GM19239 (cell line): Measurements from ENCODE around the gene C1orf232.
A peak's percentile ranks its signal among the peaks of the same experiment; 100 is the strongest.

Experiments
- DNase-seq: peaks from one replicate; pipeline ENCODE4 v3.0.0; 2011; ENCODE audit warnings: low spot score; ENCODE audit not compliant: insufficient read length
- FAIRE-seq: peaks from 2 replicates; lab custom pipeline; 2011; peaks lifted over from hg19 to GRCh38; lab: Jason Lieb, UNC

The C1orf232 gene

DNA sequence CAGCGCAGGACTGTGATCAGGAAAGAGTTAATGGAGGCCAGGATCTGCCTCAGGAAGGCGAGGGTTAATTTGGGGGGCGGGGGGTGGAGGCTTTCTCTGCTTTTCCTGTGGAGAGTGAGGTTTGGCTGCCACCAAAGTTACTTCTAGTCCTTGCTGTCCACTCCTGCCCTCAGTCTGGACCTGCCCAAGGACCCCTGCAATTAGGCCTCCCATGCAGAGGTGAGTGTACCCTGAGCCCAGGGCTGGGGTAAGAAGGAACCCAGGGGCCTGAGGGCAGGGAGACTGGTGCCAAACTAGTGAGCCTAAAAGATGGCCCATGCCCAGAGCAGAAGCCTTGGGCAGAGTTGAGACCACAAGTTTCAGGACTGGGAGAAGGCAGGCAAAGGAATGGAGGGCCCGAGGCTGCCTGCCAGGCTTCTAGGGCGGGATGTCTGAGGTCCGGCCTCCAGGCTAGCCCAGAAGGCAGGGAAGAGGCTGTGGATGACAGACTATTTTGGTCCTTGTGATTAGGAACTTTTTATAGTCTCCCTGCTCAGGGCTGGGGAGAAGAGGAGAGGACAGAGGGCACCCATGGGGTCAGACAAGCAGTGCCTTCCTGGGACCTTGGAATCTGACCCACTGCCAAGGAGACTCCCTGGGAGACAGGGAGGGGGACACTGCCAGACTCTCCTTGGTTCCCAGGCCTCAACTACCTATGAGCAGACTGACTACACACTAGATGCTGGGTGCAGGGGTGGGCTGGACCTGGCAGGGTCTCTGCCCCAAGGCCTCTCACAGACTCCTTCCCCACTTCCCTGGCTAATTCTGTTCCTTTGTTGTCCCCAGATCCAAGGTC is 9.6 kb downstream of the C1orf232 start, which contains the start of gene FAM110D:
Gene FAM110D, plus strand, starts transcription at position 172 of the 835 bp plus-strand sequence. CDS start 2,213 bp downstream, outside the sequence.
- no peak for FAIRE-seq
- DNase-seq: no peak

DNA sequence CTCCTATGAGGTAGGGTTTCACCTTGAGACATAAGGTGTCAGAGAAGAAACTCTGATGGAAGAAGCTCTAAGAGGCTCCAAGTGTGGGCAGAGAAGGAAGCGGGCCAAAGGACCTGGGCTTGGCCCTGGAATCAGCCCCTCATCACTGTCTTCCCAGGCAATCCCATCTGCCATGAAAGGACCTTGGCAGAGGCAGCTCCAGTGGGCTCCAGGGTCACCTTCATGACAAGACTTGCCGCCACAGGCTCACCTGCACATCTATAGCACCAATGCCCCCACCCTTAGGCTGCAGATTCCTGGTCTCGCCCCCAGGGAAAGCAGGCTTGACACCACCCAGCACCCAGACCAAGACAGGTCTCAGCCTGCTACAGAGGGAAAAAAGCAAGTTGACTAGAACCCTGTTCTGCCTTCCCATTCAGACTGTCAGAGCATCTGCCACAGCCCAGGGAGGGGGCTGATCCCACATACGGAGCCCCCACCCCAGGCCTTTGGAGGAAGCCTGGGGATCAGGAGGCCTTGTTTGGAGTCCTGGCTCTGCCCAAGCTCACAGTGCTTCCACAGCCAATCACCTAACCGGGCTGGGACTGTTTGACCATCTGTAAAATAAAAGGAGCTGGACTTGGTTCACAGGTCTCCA is 10.4 kb downstream of the C1orf232 start:
- no peak for FAIRE-seq
- no peak for DNase-seq

DNA sequence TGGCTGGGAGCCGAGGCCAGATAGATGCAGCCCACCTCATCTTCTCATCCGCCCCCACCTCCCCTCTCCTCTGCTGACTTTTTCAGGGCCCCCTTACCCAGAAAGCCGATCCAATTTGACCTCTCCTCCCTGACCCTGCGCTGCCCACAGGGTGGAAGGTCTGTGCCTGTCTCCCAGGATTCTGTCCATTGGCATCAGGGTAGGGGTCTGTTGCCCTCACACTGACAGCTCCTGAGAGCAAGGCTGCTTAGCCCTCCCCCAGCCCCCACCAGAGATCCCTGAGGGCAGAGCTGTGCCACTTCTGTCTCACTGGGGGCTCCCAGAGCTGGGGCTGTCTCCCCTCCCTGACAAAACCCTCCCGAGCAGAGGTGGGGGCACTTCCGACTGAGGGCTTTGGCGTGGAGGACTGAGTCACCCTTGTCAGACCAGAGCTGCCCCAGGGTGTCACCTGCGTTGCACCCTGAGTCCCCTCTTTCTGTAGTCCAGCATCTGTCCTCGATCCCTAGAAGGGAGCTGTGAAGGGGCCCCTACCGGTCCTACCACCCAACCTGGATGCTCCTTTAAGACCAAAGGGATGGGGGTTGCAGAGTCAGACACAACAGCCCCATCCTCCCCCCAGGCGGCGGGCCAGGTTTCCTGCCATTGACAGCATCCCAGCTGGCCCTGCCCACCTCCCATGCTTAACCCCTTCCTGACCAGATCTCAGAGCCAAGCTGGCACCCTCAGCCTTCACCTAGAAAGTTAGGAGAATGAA is 12.3 kb downstream of the C1orf232 start:
- DNase-seq: no peak
- FAIRE-seq: no peak

GRCh38 chr1:26155370-26156284 is 13.1 kb downstream of the C1orf232 start:
- no peak for DNase-seq
- no peak for FAIRE-seq

GRCh38 chr1:26154750-26155149 is 14.0 kb downstream of the C1orf232 start:
- FAIRE-seq (no peak), DNase-seq (no peak)

DNA sequence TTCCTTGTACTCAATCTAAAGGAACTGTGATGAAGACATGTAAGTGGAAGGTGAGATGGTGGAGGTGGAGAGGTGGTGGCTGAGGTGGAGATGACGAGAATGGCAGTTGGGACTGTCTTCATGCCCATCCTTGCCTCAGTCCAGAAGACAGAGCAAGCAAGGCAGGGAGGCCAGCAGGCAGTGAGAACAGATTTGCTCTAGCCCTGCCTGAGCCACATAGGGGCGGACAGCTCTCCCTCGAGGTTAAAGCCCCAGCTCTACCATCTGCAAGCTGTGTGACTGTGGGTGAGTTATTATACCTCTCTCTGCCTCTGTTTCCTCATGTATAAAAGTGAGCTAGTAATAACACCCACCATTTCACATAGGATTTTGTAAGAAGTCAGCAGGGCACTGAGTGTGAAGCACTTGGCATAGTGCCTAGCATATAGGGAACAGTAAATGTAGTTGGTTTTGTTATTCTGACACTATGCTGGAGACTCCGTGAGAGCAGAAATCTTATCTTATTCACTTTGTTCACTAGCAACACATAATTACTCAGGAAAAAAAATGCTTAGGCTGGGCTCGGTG is 14.7 kb downstream of the C1orf232 start:
- no peak for DNase-seq
- FAIRE-seq: no peak

GRCh38 chr1:26148887-26149286 is 19.9 kb downstream of the C1orf232 start:
- no peak for DNase-seq
- no peak for FAIRE-seq

DNA sequence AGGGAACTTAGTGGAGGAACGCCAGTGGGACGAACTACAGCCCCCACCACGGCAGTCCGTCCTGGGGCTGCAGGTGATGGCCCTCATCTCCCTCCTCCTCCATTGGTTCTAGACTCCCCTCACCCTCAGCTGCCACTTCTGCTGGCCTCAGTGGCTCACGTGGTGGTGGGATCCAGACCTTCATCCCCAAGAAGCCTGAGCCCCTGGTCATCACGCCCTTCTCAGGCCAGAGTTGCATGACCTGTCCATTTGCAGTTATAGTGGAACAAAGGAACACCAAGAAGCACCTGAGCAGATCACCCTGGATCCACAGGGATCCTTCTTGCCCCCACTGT is 22.8 kb downstream of the C1orf232 start:
- no peak for DNase-seq
- no peak for FAIRE-seq

DNA sequence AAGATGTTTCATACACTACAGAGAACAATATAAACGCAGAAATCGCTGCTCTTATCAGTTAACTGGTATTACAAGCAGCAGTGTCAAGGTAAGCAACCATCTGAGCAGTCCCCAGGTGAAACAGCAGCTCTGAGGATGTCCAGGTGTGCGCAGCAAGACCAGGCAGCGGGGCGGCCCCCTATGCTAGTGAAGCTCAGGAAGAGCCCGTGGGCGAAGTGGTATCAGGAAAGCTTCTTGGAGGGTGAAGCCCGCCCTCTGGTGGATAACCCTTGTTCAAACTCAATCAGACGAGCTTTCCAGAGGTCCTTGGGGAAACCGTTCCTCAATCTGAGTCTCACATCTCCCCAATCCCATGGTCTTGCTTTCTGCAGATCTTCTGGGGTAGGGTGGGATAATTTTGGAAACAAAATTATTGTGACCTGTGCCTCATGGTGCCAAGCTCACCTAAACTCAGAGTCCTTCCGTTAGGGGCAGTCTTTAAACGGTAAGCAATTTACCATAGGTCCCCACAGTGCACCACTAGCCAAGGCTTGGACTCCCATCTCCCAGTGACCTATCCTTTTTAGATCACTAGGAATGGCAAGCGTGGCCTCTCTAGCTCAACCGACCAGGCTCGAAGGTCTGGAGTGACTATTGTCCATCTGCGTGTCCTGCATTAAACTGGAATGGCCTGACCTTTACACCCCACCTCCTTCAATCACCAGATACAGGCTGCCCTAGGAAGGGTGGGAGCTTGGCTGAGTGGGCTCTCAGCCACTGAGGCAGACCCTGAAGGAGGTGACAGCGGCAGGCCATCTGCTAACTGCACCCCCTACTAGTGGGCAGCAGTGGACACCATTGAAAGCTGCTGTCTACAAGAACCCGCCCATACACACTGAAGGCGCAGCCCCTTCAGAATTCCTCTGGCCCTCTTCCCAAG is 23.5 kb downstream of the C1orf232 start:
- peak; percentile 65 for DNase-seq
- peak; percentile 98 for FAIRE-seq

- FAIRE-seq (no peak), DNase-seq (no peak)
These were observed 26.6 kb downstream of the C1orf232 start for GRCh38 chr1:26142159-26142558.

DNA sequence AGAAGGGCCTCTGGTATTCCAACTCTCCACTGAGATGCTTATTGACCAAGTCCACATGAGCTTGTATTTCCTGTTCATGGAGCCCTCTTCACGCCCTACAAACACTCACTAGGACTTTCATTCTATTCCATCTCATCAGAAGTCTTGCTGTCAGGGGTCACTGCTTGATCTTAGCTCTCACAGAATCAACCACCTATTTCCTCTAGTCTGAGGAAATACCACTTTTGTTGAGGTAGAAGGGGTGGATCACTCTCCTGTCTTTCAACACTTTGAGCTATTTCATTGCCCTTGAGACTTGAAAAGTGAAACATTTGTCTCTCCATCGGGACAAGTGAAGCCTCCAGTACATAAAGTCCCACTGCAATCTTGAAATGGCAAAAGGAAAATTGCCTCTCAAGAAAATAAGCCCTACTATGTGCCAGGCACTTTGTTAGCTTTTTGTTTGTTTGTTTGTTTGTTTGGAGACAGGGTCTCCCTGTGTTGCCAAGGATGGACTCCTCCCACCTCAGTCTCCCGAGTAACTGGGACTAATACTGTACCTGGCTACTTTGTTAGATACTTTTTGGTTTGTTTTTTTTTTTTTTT is 29.7 kb downstream of the C1orf232 start:
- DNase-seq: no peak
- FAIRE-seq: no peak

GRCh38 chr1:26134466-26134865 is 34.3 kb downstream of the C1orf232 start:
- no peak for FAIRE-seq
- DNase-seq: no peak

DNA sequence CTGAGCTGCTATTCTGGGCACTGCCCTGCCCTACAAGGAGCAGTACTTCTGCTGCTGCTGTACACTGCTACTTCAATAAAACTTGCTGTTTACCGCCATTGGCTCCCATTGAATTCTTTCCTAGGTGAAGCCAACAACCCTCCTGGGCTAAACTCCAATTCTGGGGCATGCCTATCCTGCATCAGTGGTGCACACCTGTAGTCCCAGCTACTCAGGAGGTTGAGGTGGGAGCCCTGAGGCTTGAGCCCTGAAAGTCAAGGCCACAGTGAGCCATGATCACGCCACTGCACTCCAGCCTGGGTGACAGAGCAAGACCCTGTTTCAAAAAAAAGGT is 36.0 kb downstream of the C1orf232 start:
- no peak for FAIRE-seq

DNA sequence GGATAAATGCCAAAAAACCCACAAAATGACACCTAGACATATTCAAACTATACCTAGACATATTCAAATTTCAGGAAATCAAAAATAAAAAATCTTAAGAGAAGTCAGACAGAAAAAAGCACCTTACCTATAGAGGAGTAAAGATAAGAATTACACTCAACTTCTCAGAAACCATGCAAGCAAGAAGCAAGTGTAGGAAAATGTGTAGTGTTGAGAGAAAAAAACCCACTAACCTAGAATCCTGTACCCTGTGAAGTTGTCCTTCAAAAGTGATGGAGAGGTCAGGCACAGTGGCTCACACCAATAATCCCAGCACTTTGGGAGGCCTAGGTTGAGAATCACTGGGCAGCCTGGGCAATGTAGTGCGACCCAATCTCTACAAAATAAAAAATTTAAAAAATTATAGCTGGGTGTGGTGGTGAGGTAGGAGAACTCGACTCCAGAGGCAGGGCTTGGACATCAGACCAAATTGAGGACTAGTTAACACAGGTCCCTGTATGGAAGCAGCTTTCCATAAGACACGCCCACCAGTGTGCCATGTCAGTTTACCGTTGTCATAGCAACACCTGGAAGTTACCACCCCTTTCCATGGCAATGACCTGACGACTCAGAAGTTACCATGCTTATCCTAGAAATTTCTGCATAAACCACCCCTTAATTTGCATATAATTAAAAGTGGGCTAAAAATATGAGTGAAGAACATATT is 36.5 kb downstream of the C1orf232 start:
- FAIRE-seq (no peak), DNase-seq (no peak)

More for the DNA sequence above, 36.0 kb downstream of the C1orf232 start:
- no peak for DNase-seq

DNA sequence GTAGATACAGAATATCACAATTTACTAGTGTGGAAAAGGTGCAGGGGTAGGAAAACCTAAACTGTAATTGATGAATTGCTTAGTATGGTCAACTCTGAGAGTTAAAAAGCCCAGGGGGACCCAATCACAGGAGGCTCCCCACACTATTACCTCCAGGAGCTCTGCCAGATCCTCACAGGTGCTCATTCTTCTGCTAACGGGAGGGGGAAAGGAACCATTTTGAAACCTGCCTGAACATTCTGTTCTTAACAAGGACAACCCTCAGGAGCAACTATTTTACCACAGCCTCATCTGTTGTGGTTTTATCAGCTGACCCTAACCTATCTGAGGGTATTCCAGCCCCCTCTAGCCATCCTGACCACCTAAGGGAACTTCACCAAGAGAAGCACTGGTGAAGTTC is 38.1 kb downstream of the C1orf232 start:
- DNase-seq (no peak), FAIRE-seq (no peak)

- no peak for FAIRE-seq
These were observed 39.0 kb downstream of the C1orf232 start for GRCh38 chr1:26129778-26130177.

DNA sequence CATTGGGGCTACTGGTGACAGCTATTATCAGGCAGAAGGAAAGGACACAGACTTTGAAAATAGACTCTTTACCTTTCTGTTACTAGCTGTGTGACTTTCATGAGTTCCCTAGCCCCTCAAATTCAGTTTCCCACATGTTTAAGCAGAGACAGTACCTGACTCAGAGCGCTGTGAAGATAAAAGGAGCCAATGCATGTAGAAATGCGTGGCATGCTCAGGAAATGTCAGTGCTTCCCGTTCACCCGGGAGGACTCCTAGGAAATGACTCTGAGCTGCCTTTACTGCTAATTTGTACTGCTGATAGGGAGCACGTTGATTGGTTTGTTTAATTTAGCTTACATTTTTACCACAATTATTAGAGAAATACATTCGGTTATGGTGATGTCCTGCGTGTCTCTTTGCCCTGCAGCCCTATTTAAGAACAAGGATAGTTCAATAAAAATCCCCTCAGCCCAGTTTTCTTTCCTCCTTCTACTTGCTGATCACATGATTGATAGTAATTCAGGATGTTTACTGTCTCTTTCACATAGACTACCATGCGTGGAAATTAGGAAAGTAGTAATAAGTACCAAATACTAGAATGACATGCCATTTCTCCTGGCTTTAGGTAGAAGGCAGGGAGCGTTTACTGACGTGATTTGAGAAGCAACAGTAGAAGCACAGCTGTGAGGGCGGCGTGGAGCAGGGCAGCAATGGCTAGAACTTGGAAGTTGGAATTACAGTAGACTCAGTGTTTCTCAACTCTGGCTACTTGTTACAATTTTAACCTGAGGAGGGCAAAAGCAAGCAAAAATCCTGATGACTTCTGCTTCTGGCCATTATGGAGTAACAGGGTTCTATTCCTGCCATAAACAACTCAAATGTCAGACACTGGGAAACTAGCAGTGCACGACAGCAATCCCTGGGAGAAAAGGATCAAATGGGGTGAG is 41.3 kb downstream of the C1orf232 start:
- FAIRE-seq: no peak
- no peak for DNase-seq

More at GRCh38 chr1:26129778-26130177, 39.0 kb downstream of the C1orf232 start:
- DNase-seq: no peak
